Tibial nerve (tissue), 4 donors: ENCODE data around the gene RPL3. TPM values are rescaled to one million over a fixed set of nuclear protein-coding genes. Genes with fewer than 3 reads are reported as not detected.
A peak's percentile ranks its signal among the peaks of the same experiment; 100 is the strongest.

Experiments
- DNase-seq, 2 donors: peaks; one replicate each; pipeline ENCODE4 v3.0.0-alpha.2; 2019; ENCODE audit warnings: low spot score in 2 of 2
- H3K27ac ChIP-seq, 4 donors: fragments of 200-600 bp; sonication (generic) in 3 of 4; one replicate each; pipeline ENCODE4 v1.5.1; 2017 to 2019; ENCODE audit warnings: mild to moderate bottlenecking in 1 of 4
- H3K27me3 ChIP-seq, 2 donors: fragments of 200-600 bp; sonication (generic) in 1 of 2; one replicate each; pipeline versions ENCODE4 v1.5.1 to v1.6.0; 2017 to 2019
- H3K36me3 ChIP-seq, 3 donors: fragments of 200-600 bp; sonication (generic); one replicate each; pipeline ENCODE4 v1.5.1; 2018 to 2019
- H3K4me1 ChIP-seq, 4 donors: fragments of 200-600 bp; sonication (generic) in 3 of 4; one replicate each; pipeline ENCODE4 v1.5.1; 2017 to 2019
- H3K4me3 ChIP-seq, 4 donors: fragments of 200-600 bp; sonication (generic) in 3 of 4; one replicate each; pipeline ENCODE4 v1.5.1; 2017 to 2019; ENCODE audit warnings: mild to moderate bottlenecking in 1 of 4, moderate library complexity in 1 of 4
- H3K9me3 ChIP-seq, 4 donors: fragments of 200-600 bp; sonication (generic) in 3 of 4; one replicate each; pipeline ENCODE4 v1.5.1; 2017 to 2019
- CTCF ChIP-seq, 5 experiments: fragments of 200-600 bp in 3 of 5; fragments of 450-650 bp in 2 of 5; sonication (generic) in 3 of 5; IDR thresholded peaks; one replicate each; pipeline ENCODE4 v1.5.1; 2016 to 2019; ENCODE audit warnings: antibody characterized with exemption in 5 of 5, mild to moderate bottlenecking in 3 of 5, moderate library complexity in 2 of 5
- EP300 ChIP-seq, 2 donors: sonication (generic); formaldehyde crosslinking; IDR thresholded peaks; one replicate each; pipeline ENCODE4 v1.6.1; 2017; ENCODE audit warnings: antibody characterized with exemption in 2 of 2, mild to moderate bottlenecking in 1 of 2
- POLR2A ChIP-seq, 2 donors: fragments of 450-650 bp; IDR thresholded peaks; one replicate each; pipeline ENCODE4 v1.6.1; 2017; ENCODE audit warnings: antibody characterized with exemption in 2 of 2, mild to moderate bottlenecking in 2 of 2, moderate library complexity in 2 of 2
- WGBS, 2 donors: methylation state at CpG; one replicate each; pipeline ENCODE4 v1.1.5; 2018; 5-methylcytosine and 5-hydroxymethylcytosine counted together
- total RNA-seq, 4 donors: library from RNA; depleted of rRNA; stranded (reverse); fragments of >200 nt; gene quantifications; one replicate each; pipeline ENCODE4 v1.1.0, GENCODE V29; 2016

RPL3 gene
- total RNA-seq, 4 donors from 2014 or later = 1,869 to 2,331 (median 1,970) TPM

- Histone ChIP-seq H3K4me3 (no peak overlapping the region), H3K27ac (peak overlapping the region in 3 of 4 donors; percentile 64 to 82 (median 77)), H3K4me1 (peaks cover 0 to 54% (median 17%) of the 10 kb centered on the region in 4 donors), H3K27me3 (no peaks in the 10 kb centered on the region), H3K9me3 (no peaks in the 10 kb centered on the region), H3K36me3 (peaks cover 0 to 15% (median 0%) of the 10 kb centered on the region in 3 donors)
- no peak for DNase-seq
- TF ChIP-seq CTCF (IDR thresholded peaks at IDR 0.05) = no peak
- TF ChIP-seq EP300 (IDR thresholded peaks at IDR 0.05) = no peak
- TF ChIP-seq POLR2A (IDR thresholded peaks at IDR 0.05) = no peak
- 50 to 64% methylated on average over 11 of the region's 11 CpGs for WGBS, 2 donors
These were observed 45.5 kb upstream of the RPL3 start for GRCh38 chr22:39364714-39365491.

- Histone ChIP-seq H3K36me3 (peaks cover 0 to 18% (median 0%) of the 10 kb centered on the region in 3 donors), H3K27me3 (no peaks in the 10 kb centered on the region), H3K27ac (peak overlapping the region in 3 of 4 donors; percentile 64 to 82 (median 77)), H3K4me3 (no peak overlapping the region), H3K4me1 (peaks cover 0 to 52% (median 17%) of the 10 kb centered on the region in 4 donors), H3K9me3 (no peaks in the 10 kb centered on the region)
- 34 to 47% methylated on average over 11 to 18 of the region's 19 CpGs for WGBS, 2 donors
- no peak for DNase-seq
- TF ChIP-seq CTCF (IDR thresholded peaks at IDR 0.05) = no peak
- no peak for TF ChIP-seq POLR2A (IDR thresholded peaks at IDR 0.05)
- TF ChIP-seq EP300 (IDR thresholded peaks at IDR 0.05) = no peak
These were observed 44.5 kb upstream of the RPL3 start for GRCh38 chr22:39363751-39364515.

GRCh38 chr22:39362932-39363331 lies 43.5 kb upstream of the RPL3 start:
- H3K9me3 ChIP-seq = no peaks in the 10 kb centered on the region
- DNase-seq = no peak
- H3K4me3 ChIP-seq = no peak overlapping the region
- H3K27me3 ChIP-seq = no peaks in the 10 kb centered on the region
- TF ChIP-seq CTCF (IDR thresholded peaks at IDR 0.05) (no peak), POLR2A (IDR thresholded peaks at IDR 0.05) (no peak)
- 79 to 89% methylated on average over 4 of the region's 4 CpGs for WGBS, 2 donors
- H3K27ac ChIP-seq = peak overlapping the region in 3 of 4 donors; percentile 64 to 82 (median 77)
- peaks cover 0 to 26% (median 0%) of the 10 kb centered on the region in 3 donors for H3K36me3 ChIP-seq
- peaks cover 0 to 44% (median 17%) of the 10 kb centered on the region in 4 donors for H3K4me1 ChIP-seq

- 58 to 68% methylated on average over 6 to 11 of the region's 11 CpGs for WGBS, 2 donors
- Histone ChIP-seq H3K36me3 (peaks cover 0 to 26% (median 0%) of the 10 kb centered on the region in 3 donors), H3K27me3 (no peaks in the 10 kb centered on the region), H3K4me3 (no peak overlapping the region), H3K9me3 (no peaks in the 10 kb centered on the region), H3K4me1 (peaks cover 0 to 44% (median 17%) of the 10 kb centered on the region in 4 donors), H3K27ac (peak overlapping the region in 3 of 4 donors; percentile 30 to 82 (median 77))
- DNase-seq = no peak
- TF ChIP-seq EP300 (IDR thresholded peaks at IDR 0.05) (no peak), POLR2A (IDR thresholded peaks at IDR 0.05) (no peak), CTCF (IDR thresholded peaks at IDR 0.05) (no peak)
These were observed 42.8 kb upstream of the RPL3 start for GRCh38 chr22:39362271-39362670.
